OCI-LY1 (cell line): ENCODE measurements around the gene NLRP6.
"Not testable (repeated sequence)": the region's sequence is repeated elsewhere in the genome, so short reads cannot be mapped to it uniquely, and the experiment has no call there.

ENCODE experiments used
- H2AFZ ChIP-seq: fragments of 200-600 bp; sonication (generic), shearing (Covaris generic); 2 replicates; pipeline ENCODE4 v1.6.0; 2014; ENCODE audit warnings: antibody characterized with exemption, mild to moderate bottlenecking, low read length
- H3F3A ChIP-seq: fragments of 200-600 bp; sonication (generic), shearing (Covaris generic); 2 replicates; pipeline ENCODE4 v1.6.0; 2014; ENCODE audit warnings: mild to moderate bottlenecking, antibody characterized with exemption, low read length, moderate library complexity; ENCODE audit not compliant: insufficient read depth
- H3K27ac ChIP-seq: fragments of 200-600 bp; sonication (generic); 2 replicates; pipeline ENCODE4 v1.5.1; 2014; ENCODE audit warnings: low read length, mixed run types, mild to moderate bottlenecking, low read depth; ENCODE audit not compliant: poor library complexity, severe bottlenecking
- H3K27me3 ChIP-seq: fragments of 200-600 bp; sonication (generic); 2 replicates; pipeline ENCODE4 v1.6.0; 2014; ENCODE audit warnings: antibody characterized with exemption, mild to moderate bottlenecking, low read length, moderate library complexity; ENCODE audit not compliant: insufficient read depth
- H3K36me3 ChIP-seq: fragments of 200-600 bp; sonication (generic); 2 replicates; pipeline ENCODE4 v1.6.1; 2014; ENCODE audit warnings: mild to moderate bottlenecking, antibody characterized with exemption, low read length, moderate library complexity, mixed read lengths; ENCODE audit not compliant: insufficient read depth
- H3K4me1 ChIP-seq: fragments of 200-600 bp; sonication (generic); 2 replicates; pipeline ENCODE4 v1.5.1; 2014; ENCODE audit warnings: mild to moderate bottlenecking, low read length, moderate library complexity; ENCODE audit not compliant: insufficient read depth, severe bottlenecking
- H3K4me2 ChIP-seq: fragments of 200-600 bp; sonication (generic), shearing (Covaris generic); 2 replicates; pipeline ENCODE4 v1.6.1; 2014; ENCODE audit warnings: low read length
- H3K4me3 ChIP-seq: fragments of 200-600 bp; sonication (generic); 2 replicates; pipeline ENCODE4 v1.5.1; 2014; ENCODE audit warnings: low read length, low read depth, mild to moderate bottlenecking, mixed read lengths; ENCODE audit not compliant: poor library complexity, severe bottlenecking
- H3K79me2 ChIP-seq: fragments of 200-600 bp; shearing (Covaris generic); 2 replicates; pipeline ENCODE4 v1.6.1; 2016; ENCODE audit warnings: mixed run types, low read length, mixed read lengths; ENCODE audit not compliant: insufficient read depth
- H3K9ac ChIP-seq: fragments of 200-600 bp; sonication (generic), shearing (Covaris generic); 2 replicates; pipeline ENCODE4 v1.6.1; 2014; ENCODE audit warnings: mild to moderate bottlenecking, low read length, mixed read lengths
- H3K9me2 ChIP-seq: fragments of 200-600 bp; sonication (generic), shearing (Covaris generic); 2 replicates; pipeline ENCODE4 v1.6.1; 2014; ENCODE audit warnings: low read depth, mild to moderate bottlenecking, low read length, mixed read lengths
- H3K9me3 ChIP-seq: fragments of 200-600 bp; shearing (Covaris generic); 2 replicates; pipeline ENCODE4 v1.6.1; 2014; ENCODE audit warnings: low read length, mixed read lengths
- H4K20me1 ChIP-seq: fragments of 200-600 bp; sonication (generic), shearing (Covaris generic); 2 replicates; pipeline ENCODE4 v1.6.0; 2016; ENCODE audit warnings: mild to moderate bottlenecking, low read length; ENCODE audit not compliant: insufficient read depth
- CTCF ChIP-seq: fragments of 200-600 bp; sonication (generic), shearing (Covaris generic); IDR thresholded peaks from 2 replicates; pipeline ENCODE4 v1.5.1; 2017; ENCODE audit warnings: mild to moderate bottlenecking, antibody characterized with exemption, low read length, moderate library complexity, mixed read lengths
- EZH2 ChIP-seq: fragments of 200-600 bp; sonication (generic), shearing (Covaris generic); IDR thresholded peaks from 2 replicates; pipeline ENCODE4 v1.8.0; 2017; ENCODE audit warnings: borderline replicate concordance, mixed run types, mild to moderate bottlenecking, antibody characterized with exemption, low read length, moderate library complexity, mixed read lengths

Gene NLRP6

GRCh38 chr11:308740-309665 is 30.8 kb downstream of the NLRP6 start:
- not testable (repeated sequence) for H3F3A ChIP-seq, H3K9me2 ChIP-seq, H3K36me3 ChIP-seq, H3K9ac ChIP-seq, H3K27me3 ChIP-seq, H3K79me2 ChIP-seq, H4K20me1 ChIP-seq, H3K9me3 ChIP-seq, H3K4me3 ChIP-seq, H2AFZ ChIP-seq, H3K4me2 ChIP-seq, H3K27ac ChIP-seq
- H3K4me1 ChIP-seq = peaks cover 14% of the 10 kb centered on the region

DNA sequence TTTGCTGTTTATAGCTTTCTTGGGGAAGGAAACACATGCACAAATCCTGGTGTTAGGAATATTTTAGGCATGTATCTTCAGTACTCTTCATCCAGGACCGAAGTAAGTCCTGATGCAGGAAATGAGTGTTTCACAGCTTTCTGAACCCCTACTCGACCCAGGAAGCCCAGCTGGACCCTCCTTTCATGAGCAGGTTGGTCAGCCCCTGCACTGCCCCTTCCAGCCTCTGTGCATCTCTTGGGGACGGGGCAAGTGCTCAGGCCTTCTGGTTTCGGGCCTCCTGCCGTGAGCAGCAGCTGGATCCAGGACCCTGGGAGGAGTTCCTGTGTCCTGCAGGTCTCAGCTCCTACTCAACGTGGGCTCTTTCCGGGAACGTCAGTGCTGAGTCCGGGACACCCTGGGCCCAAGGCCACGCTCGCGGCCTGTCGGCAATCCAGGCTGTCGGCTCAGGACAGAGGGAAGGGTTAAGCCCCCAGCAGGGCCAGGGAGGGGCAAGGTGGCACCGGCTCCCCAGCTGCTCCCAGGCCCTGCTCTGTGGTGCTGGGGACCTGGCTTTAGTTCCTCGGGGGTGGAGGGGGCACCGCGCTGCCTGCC is 31.9 kb downstream of the NLRP6 start:
- H3K36me3 ChIP-seq, H3K9me3 ChIP-seq, H3K9me2 ChIP-seq, H3K4me2 ChIP-seq, H3K4me3 ChIP-seq, H4K20me1 ChIP-seq, H3K79me2 ChIP-seq, H3F3A ChIP-seq, H3K27me3 ChIP-seq, H3K27ac ChIP-seq, H2AFZ ChIP-seq, H3K9ac ChIP-seq: not testable (repeated sequence)
- peaks cover 16% of the 10 kb centered on the region for H3K4me1 ChIP-seq

- H3K4me1 ChIP-seq = peaks cover 16% of the 10 kb centered on the region
- H3F3A ChIP-seq, H3K9ac ChIP-seq, H3K4me2 ChIP-seq, H3K4me3 ChIP-seq, H3K9me2 ChIP-seq, H3K9me3 ChIP-seq, H2AFZ ChIP-seq, H3K27ac ChIP-seq, H4K20me1 ChIP-seq, H3K79me2 ChIP-seq, H3K36me3 ChIP-seq, H3K27me3 ChIP-seq: not testable (repeated sequence)
These were observed 33.0 kb downstream of the NLRP6 start for GRCh38 chr11:311013-311748.

- Histone ChIP-seq H2AFZ (no peak overlapping the region), H3K4me3 (no peak overlapping the region), H3K27ac (no peak overlapping the region), H3K79me2 (no peaks in the 10 kb centered on the region), H3K9me2 (no peaks in the 10 kb centered on the region), H3K9ac (no peak overlapping the region), H3K27me3 (peaks cover 10% of the 10 kb centered on the region), H3K9me3 (no peaks in the 10 kb centered on the region), H4K20me1 (no peaks in the 10 kb centered on the region), H3K36me3 (no peaks in the 10 kb centered on the region), H3K4me1 (peaks cover 16% of the 10 kb centered on the region), H3F3A (no peaks in the 10 kb centered on the region), H3K4me2 (no peak overlapping the region)
- TF ChIP-seq CTCF (no peak), EZH2 (no peak)
These were observed 34.0 kb downstream of the NLRP6 start for GRCh38 chr11:312092-312816.
